ENCODE data around the gene RPS6KA2.
"Not testable (repeated sequence)": the region's sequence is repeated elsewhere in the genome, so short reads cannot be mapped to it uniquely, and the experiment has no call there.

Gene RPS6KA2

GRCh38 chr6:166370489-166370888 lies 256.6 kb downstream of the RPS6KA2 start:
- ChIA-PET CTCF (no interaction called here), POLR2A (no interaction called here)
- no peak for TF ChIP-seq CTCF (IDR thresholded peaks at IDR 0.05; ENCODE audit: insufficient read depth, low read length, missing control alignments)
- no peak overlapping the region for H3K4me3 ChIP-seq (ENCODE audit: low read depth, low read length)
- no peak for DNase-seq (ENCODE audit: low read depth, low spot score)

GRCh38 chr6:166369782-166370181 lies 257.3 kb downstream of the RPS6KA2 start:
- TF ChIP-seq CTCF (IDR thresholded peaks at IDR 0.05; ENCODE audit: insufficient read depth, low read length, missing control alignments) = no peak
- H3K4me3 ChIP-seq (ENCODE audit: low read depth, low read length) = no peak overlapping the region
- CTCF ChIA-PET = interaction anchor here (1.2 kb wide), 1 partner anchor 11 kb away, joined by 4 read pairs; no protein-coding TSS in a partner anchor
- POLR2A ChIA-PET = no interaction called here
- no peak for DNase-seq (ENCODE audit: low read depth, low spot score)

- DNase-seq (ENCODE audit: low read depth, low spot score) = no peak
- ChIA-PET POLR2A (no interaction called here), CTCF (interaction anchor here (1.6 to 4.9 kb wide), 2 partner anchors 13 to 54 kb away, joined by 3 to 30 read pairs; no protein-coding TSS in a partner anchor)
- TF ChIP-seq CTCF (IDR thresholded peaks at IDR 0.05; ENCODE audit: insufficient read depth, low read length, missing control alignments) = no peak
- H3K4me3 ChIP-seq (ENCODE audit: low read depth, low read length) = no peak overlapping the region
These were observed 260.1 kb downstream of the RPS6KA2 start for GRCh38 chr6:166366921-166367320.

- ChIA-PET CTCF (interaction anchor here (1.6 to 4.9 kb wide), 2 partner anchors 14 to 53 kb away, joined by 3 to 30 read pairs; no protein-coding TSS in a partner anchor), POLR2A (no interaction called here)
- no peak for DNase-seq (ENCODE audit: low read depth, low spot score)
- TF ChIP-seq CTCF (IDR thresholded peaks at IDR 0.05; ENCODE audit: insufficient read depth, low read length, missing control alignments) = no peak
- H3K4me3 ChIP-seq (ENCODE audit: low read depth, low read length) = no peak overlapping the region
These were observed 261.2 kb downstream of the RPS6KA2 start for GRCh38 chr6:166365806-166366205.

- CTCF ChIA-PET = interaction anchor here (1.6 to 4.9 kb wide), 2 partner anchors 15 to 35 kb away, joined by 3 to 30 read pairs; no protein-coding TSS in a partner anchor
- DNase-seq (ENCODE audit: low read depth, low spot score) = no peak
- TF ChIP-seq CTCF (IDR thresholded peaks at IDR 0.05; ENCODE audit: insufficient read depth, low read length, missing control alignments) = no peak
- POLR2A ChIA-PET = no interaction called here
- H3K4me3 ChIP-seq (ENCODE audit: low read depth, low read length) = no peak overlapping the region
These were observed 261.8 kb downstream of the RPS6KA2 start for GRCh38 chr6:166365221-166365620.

- ChIA-PET POLR2A (no interaction called here), CTCF (interaction anchor here (1.6 to 4.9 kb wide), 2 partner anchors 16 to 36 kb away, joined by 3 to 30 read pairs; no protein-coding TSS in a partner anchor)
- no peak for TF ChIP-seq CTCF (IDR thresholded peaks at IDR 0.05; ENCODE audit: insufficient read depth, low read length, missing control alignments)
- H3K4me3 ChIP-seq (ENCODE audit: low read depth, low read length) = no peak overlapping the region
- DNase-seq (ENCODE audit: low read depth, low spot score) = no peak
These were observed 262.6 kb downstream of the RPS6KA2 start for GRCh38 chr6:166364456-166364855.

- CTCF ChIA-PET; POLR2A ChIA-PET; H3K4me3 ChIP-seq (ENCODE audit: low read depth, low read length): not testable (repeated sequence)
These were observed 264.6 kb downstream of the RPS6KA2 start for GRCh38 chr6:166362427-166362826.

More at GRCh38 chr6:166362427-166362826, 264.6 kb downstream of the RPS6KA2 start:
- not testable (repeated sequence) for DNase-seq (ENCODE audit: low read depth, low spot score)

Data from AG04449 (cell line).